DND-41 (cell line): ENCODE data around the gene C3orf20.

Experiments used
- ATAC-seq: fragments of 200-7000 bp; cut with Tn5 transposase; 3 replicates; pipeline ENCODE4 v1.9.1; 2021; ENCODE audit warnings: low read depth; ENCODE audit not compliant: insufficient read depth
- DNase-seq: peaks from one replicate; pipeline ENCODE4 v3.0.0-alpha.2; 2020
- H2AFZ ChIP-seq: 2 replicates; pipeline ENCODE4 v1.6.0; 2012; ENCODE audit warnings: low read depth, low read length
- H3K27ac ChIP-seq: 2 replicates; pipeline ENCODE4 v1.5.1; 2012; ENCODE audit warnings: low read length, inconsistent platforms
- H3K27me3 ChIP-seq: fragments of 200-600 bp; sonication (generic); 2 replicates; pipeline ENCODE4 v1.6.0; 2012; ENCODE audit warnings: low read length, mild to moderate bottlenecking, inconsistent platforms; ENCODE audit not compliant: insufficient read depth, poor library complexity
- H3K36me3 ChIP-seq: 2 replicates; pipeline ENCODE4 v1.5.1; 2012; ENCODE audit warnings: low read length, inconsistent platforms; ENCODE audit not compliant: insufficient read depth
- H3K4me1 ChIP-seq: 2 replicates; pipeline ENCODE4 v1.5.1; 2012; ENCODE audit warnings: mild to moderate bottlenecking, low read length; ENCODE audit not compliant: insufficient read depth
- H3K4me2 ChIP-seq: 2 replicates; pipeline ENCODE4 v1.6.0; 2012; ENCODE audit warnings: mild to moderate bottlenecking, moderate library complexity, low read length, inconsistent platforms; ENCODE audit not compliant: insufficient read depth
- H3K4me3 ChIP-seq, 2 experiments: fragments of 200-600 bp in 1 of 2; shearing (Covaris generic) in 1 of 2; 2 replicates each; pipeline ENCODE4 v1.5.1; 2012 to 2016; ENCODE audit warnings: inconsistent platforms in 2 of 2, low read length in 2 of 2, mild to moderate bottlenecking in 2 of 2, low read depth in 1 of 2, moderate library complexity in 1 of 2
- H3K79me2 ChIP-seq: 2 replicates; pipeline ENCODE4 v1.6.0; 2012; ENCODE audit warnings: low read length, inconsistent platforms; ENCODE audit not compliant: insufficient read depth
- H3K9ac ChIP-seq: 2 replicates; pipeline ENCODE4 v1.6.0; 2012; ENCODE audit warnings: low read depth, mild to moderate bottlenecking, inconsistent platforms, low read length, moderate library complexity
- H3K9me3 ChIP-seq: 2 replicates; pipeline ENCODE4 v1.5.1; 2012; ENCODE audit warnings: low read length, moderate library complexity, mild to moderate bottlenecking, inconsistent platforms; ENCODE audit not compliant: insufficient read depth, severe bottlenecking
- H4K20me1 ChIP-seq: 2 replicates; pipeline ENCODE4 v1.6.0; 2012; ENCODE audit warnings: low read length; ENCODE audit not compliant: insufficient read depth
- CTCF ChIP-seq: IDR thresholded peaks from 2 replicates; pipeline ENCODE4 v1.5.1; 2012; ENCODE audit warnings: borderline replicate concordance, low read length, moderate library complexity, mild to moderate bottlenecking; ENCODE audit not compliant: poor library complexity, severe bottlenecking; ENCODE audit errors: extremely low read depth
- EZH2 ChIP-seq: IDR thresholded peaks from 3 replicates; pipeline ENCODE4 v1.6.1; 2012; ENCODE audit warnings: borderline replicate concordance, low read depth, mild to moderate bottlenecking, moderate library complexity, low read length, inconsistent platforms; ENCODE audit not compliant: severe bottlenecking

Gene C3orf20

GRCh38 chr3:14775563-14775962, 100.6 kb downstream of the C3orf20 start:
- no peaks in the 10 kb centered on the region for H3K4me1 ChIP-seq
- TF ChIP-seq CTCF (no peak), EZH2 (no peak)
- H3K4me3 ChIP-seq = no peak overlapping the region
- no peak overlapping the region for H3K9ac ChIP-seq
- no peak overlapping the region for H2AFZ ChIP-seq
- no peaks in the 10 kb centered on the region for H3K79me2 ChIP-seq
- no peaks in the 10 kb centered on the region for H3K36me3 ChIP-seq
- H3K4me2 ChIP-seq = no peak overlapping the region
- H3K27ac ChIP-seq = no peak overlapping the region
- no peaks in the 10 kb centered on the region for H3K27me3 ChIP-seq
- peaks cover 7% of the 10 kb centered on the region for H3K9me3 ChIP-seq
- ATAC-seq (no peak), DNase-seq (no peak)
- H4K20me1 ChIP-seq = no peaks in the 10 kb centered on the region

- TF ChIP-seq CTCF (no peak), EZH2 (no peak)
- DNase-seq (no peak), ATAC-seq (no peak)
- Histone ChIP-seq H2AFZ (no peak overlapping the region), H3K27ac (no peak overlapping the region), H4K20me1 (no peaks in the 10 kb centered on the region), H3K4me3 (no peak overlapping the region), H3K9ac (no peak overlapping the region), H3K27me3 (no peaks in the 10 kb centered on the region), H3K79me2 (no peaks in the 10 kb centered on the region), H3K4me2 (no peak overlapping the region), H3K9me3 (peaks cover 7% of the 10 kb centered on the region), H3K4me1 (no peaks in the 10 kb centered on the region), H3K36me3 (no peaks in the 10 kb centered on the region)
Measured at GRCh38 chr3:14779069-14779685, 104.2 kb downstream of the C3orf20 start.

- Histone ChIP-seq H4K20me1 (no peaks in the 10 kb centered on the region), H3K4me3 (no peak overlapping the region), H3K27ac (no peak overlapping the region), H3K4me2 (no peak overlapping the region), H3K9ac (no peak overlapping the region), H3K79me2 (no peaks in the 10 kb centered on the region), H3K27me3 (no peaks in the 10 kb centered on the region), H3K9me3 (peaks cover 7% of the 10 kb centered on the region), H3K4me1 (no peaks in the 10 kb centered on the region), H2AFZ (no peak overlapping the region), H3K36me3 (no peaks in the 10 kb centered on the region)
- DNase-seq (no peak), ATAC-seq (no peak)
- peak; percentile 45 for TF ChIP-seq CTCF
- TF ChIP-seq EZH2 = no peak
Measured at GRCh38 chr3:14780927-14781507, 106.1 kb downstream of the C3orf20 start.
